Stimulated activated CD4-positive, alpha-beta T cell treated with anti-CD3 and anti-CD28 coated beads, Interleukin-12 subunit alpha, Interleukin-12 subunit beta, amount 100 ng/mL, for 4 hours (primary cell): ENCODE data around the gene PTPN3.

Source experiments
- DNase-seq: peaks from one replicate; pipeline ENCODE4 v3.0.0-alpha.2; 2020

The PTPN3 gene

GRCh38 chr9:109419531-109419930, 78.6 kb downstream of the PTPN3 start:
- DNase-seq: no peak

- DNase-seq: no peak
These were observed 79.3 kb downstream of the PTPN3 start for GRCh38 chr9:109418827-109419226.

GRCh38 chr9:109417585-109418544, 80.2 kb downstream of the PTPN3 start:
- DNase-seq: no peak

GRCh38 chr9:109417054-109417453, 81.1 kb downstream of the PTPN3 start:
- no peak for DNase-seq

- DNase-seq: no peak
These were observed 81.9 kb downstream of the PTPN3 start for GRCh38 chr9:109416135-109416706.

- DNase-seq: no peak
These were observed 83.9 kb downstream of the PTPN3 start for GRCh38 chr9:109414125-109414785.

GRCh38 chr9:109411798-109412352, 86.2 kb downstream of the PTPN3 start:
- DNase-seq: no peak

- no peak for DNase-seq
These were observed 86.9 kb downstream of the PTPN3 start for GRCh38 chr9:109411069-109411761.

GRCh38 chr9:109409773-109410397, 88.2 kb downstream of the PTPN3 start:
- no peak for DNase-seq

GRCh38 chr9:109408759-109409462, 89.2 kb downstream of the PTPN3 start:
- DNase-seq: no peak

- DNase-seq: no peak
These were observed 94.3 kb downstream of the PTPN3 start for GRCh38 chr9:109403766-109404320.

GRCh38 chr9:109403116-109403515, 95.0 kb downstream of the PTPN3 start:
- DNase-seq: no peak

- DNase-seq: no peak
These were observed 96.2 kb downstream of the PTPN3 start for GRCh38 chr9:109401990-109402318.

GRCh38 chr9:109401169-109401989, 96.7 kb downstream of the PTPN3 start:
- DNase-seq: no peak

- no peak for DNase-seq
These were observed 98.8 kb downstream of the PTPN3 start for GRCh38 chr9:109399258-109399767.

- DNase-seq: no peak
These were observed 106.9 kb downstream of the PTPN3 start for GRCh38 chr9:109391176-109391575.

- DNase-seq: no peak
These were observed 110.3 kb downstream of the PTPN3 start for GRCh38 chr9:109387856-109388255.

- DNase-seq: no peak
These were observed 110.9 kb downstream of the PTPN3 start for GRCh38 chr9:109387206-109387605.

GRCh38 chr9:109385499-109385898, 112.6 kb downstream of the PTPN3 start:
- DNase-seq: no peak

GRCh38 chr9:109383947-109384346, 114.2 kb downstream of the PTPN3 start:
- DNase-seq: no peak
